Hepatocyte (in vitro differentiated cells): Measurements from ENCODE around the gene KMT2D. TPM values are rescaled to one million over a fixed set of nuclear protein-coding genes. Genes with fewer than 3 reads are reported as not detected.
A peak's percentile ranks its signal among the peaks of the same experiment; 100 is the strongest.

Experiments
- DNase-seq: peaks from one replicate; pipeline ENCODE4 v3.0.0-alpha.2; 2016; ENCODE audit warnings: low spot score
- H2AFZ ChIP-seq: fragments of 200-600 bp; sonication (generic); 2 replicates; pipeline ENCODE4 v1.6.0; 2016; ENCODE audit warnings: antibody characterized with exemption, mild to moderate bottlenecking
- H3K27ac ChIP-seq: fragments of 200-600 bp; sonication (generic); 2 replicates; pipeline ENCODE4 v1.5.1; 2016; ENCODE audit warnings: mild to moderate bottlenecking
- H3K27me3 ChIP-seq: fragments of 200-600 bp; sonication (generic); 2 replicates; pipeline ENCODE4 v1.6.1; 2016
- H3K36me3 ChIP-seq: fragments of 200-600 bp; sonication (generic); replicated peaks from 2 replicates; pipeline ENCODE4 v1.5.1; 2016; ENCODE audit warnings: low read depth; ENCODE audit not compliant: insufficient read depth
- H3K4me1 ChIP-seq: fragments of 200-600 bp; sonication (generic); 2 replicates; pipeline ENCODE4 v1.5.1; 2016; ENCODE audit warnings: mild to moderate bottlenecking, moderate library complexity; ENCODE audit not compliant: insufficient read depth
- H3K4me2 ChIP-seq: fragments of 200-600 bp; sonication (generic); 2 replicates; pipeline ENCODE4 v1.6.0; 2016
- H3K4me3 ChIP-seq: fragments of 200-600 bp; sonication (generic); 2 replicates; pipeline ENCODE4 v1.5.1; 2016; ENCODE audit warnings: mild to moderate bottlenecking
- H3K79me2 ChIP-seq: fragments of 200-600 bp; sonication (generic); 2 replicates; pipeline ENCODE4 v1.6.0; 2017; ENCODE audit warnings: mild to moderate bottlenecking
- H3K9me2 ChIP-seq: fragments of 200-600 bp; sonication (generic); replicated peaks from 2 replicates; pipeline ENCODE4 v1.6.0; 2017; ENCODE audit warnings: mild to moderate bottlenecking; ENCODE audit not compliant: insufficient read depth
- H3K9me3 ChIP-seq: fragments of 200-600 bp; sonication (generic); 2 replicates; pipeline ENCODE4 v1.5.1; 2016; ENCODE audit warnings: low read depth, mild to moderate bottlenecking
- H4K20me1 ChIP-seq: fragments of 200-600 bp; sonication (generic); 2 replicates; pipeline ENCODE4 v1.6.0; 2016; ENCODE audit warnings: mild to moderate bottlenecking; ENCODE audit not compliant: insufficient read depth, poor library complexity, severe bottlenecking
- EZH2 ChIP-seq: fragments of 200-600 bp; sonication (generic); IDR thresholded peaks from 2 replicates; pipeline ENCODE4 v1.6.1; 2016; ENCODE audit warnings: antibody characterized with exemption, mild to moderate bottlenecking, borderline replicate concordance
- EZH2phosphoT487 ChIP-seq: fragments of 200-600 bp; sonication (generic); IDR thresholded peaks from one replicate; pipeline ENCODE4 v1.6.1; 2018; ENCODE audit warnings: antibody characterized with exemption, mild to moderate bottlenecking, low read depth, moderate library complexity; ENCODE audit not compliant: unreplicated experiment, severe bottlenecking
- WGBS: methylation state at CpG from one replicate; pipeline ENCODE4 v1.1.6; 2016; ENCODE audit warnings: low lambda C conversion rate; ENCODE audit errors: missing lambda C conversion rate; 5-methylcytosine and 5-hydroxymethylcytosine counted together
- polyA plus RNA-seq: library from polyadenylated mRNA; unstranded; fragments of >200 nt; fragmentation: Nextera tagmentation; extraction: Ambion mirVana; gene quantifications from 2 replicates; pipeline ENCODE4 v1.2.1, GENCODE V29; 2016
- total RNA-seq: library from RNA; depleted of rRNA; stranded (reverse); fragments of >200 nt; gene quantifications from 2 replicates; pipeline ENCODE4 v1.2.3, GENCODE V29; 2014
- TF ChIP-seq, protein P1 (sequence below): fragments of 200-600 bp; sonication (generic); IDR thresholded peaks from 2 replicates; pipeline ENCODE4 v1.5.1; 2016; ENCODE audit warnings: antibody characterized with exemption, mild to moderate bottlenecking; ENCODE audit not compliant: poor library complexity

Gene KMT2D
- total and polyA plus RNA-seq, 2 experiments from 2014 or later, result 31.2 to 37.3 TPM

DNA sequence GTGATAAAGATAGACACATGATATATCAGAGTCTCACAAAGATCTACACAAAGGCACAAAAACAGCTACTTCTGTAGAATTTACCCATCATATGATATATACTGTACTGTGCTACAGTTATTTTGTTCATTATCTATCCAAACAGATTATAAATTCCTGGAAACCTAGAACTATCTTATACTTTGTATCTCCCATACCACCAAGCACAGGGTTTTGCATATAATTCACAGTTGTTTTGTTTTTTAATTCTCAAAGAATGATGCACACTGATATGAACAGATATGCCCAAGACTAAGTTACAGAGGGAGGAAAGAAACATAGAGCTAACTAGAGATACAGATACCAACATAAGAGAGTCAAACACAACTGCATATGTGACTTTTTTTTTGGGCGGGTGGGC is 45.4 kb downstream of the KMT2D start:
- Histone ChIP-seq H3K27ac (no peak overlapping the region), H3K27me3 (no peaks in the 10 kb centered on the region), H3K4me2 (no peak overlapping the region), H3K79me2 (peaks cover 20% of the 10 kb centered on the region), H3K9me2 (no peaks in the 10 kb centered on the region), H3K4me1 (peaks cover 16% of the 10 kb centered on the region), H4K20me1 (no peaks in the 10 kb centered on the region), H3K9me3 (no peaks in the 10 kb centered on the region), H2AFZ (no peak overlapping the region), H3K4me3 (no peak overlapping the region), H3K36me3 (no peaks in the 10 kb centered on the region)
- 88% methylated on average over 1 of the region's 1 CpG for WGBS
- TF ChIP-seq EZH2phosphoT487 (no peak), EZH2 (no peak)
- TF ChIP-seq, protein P1, sequence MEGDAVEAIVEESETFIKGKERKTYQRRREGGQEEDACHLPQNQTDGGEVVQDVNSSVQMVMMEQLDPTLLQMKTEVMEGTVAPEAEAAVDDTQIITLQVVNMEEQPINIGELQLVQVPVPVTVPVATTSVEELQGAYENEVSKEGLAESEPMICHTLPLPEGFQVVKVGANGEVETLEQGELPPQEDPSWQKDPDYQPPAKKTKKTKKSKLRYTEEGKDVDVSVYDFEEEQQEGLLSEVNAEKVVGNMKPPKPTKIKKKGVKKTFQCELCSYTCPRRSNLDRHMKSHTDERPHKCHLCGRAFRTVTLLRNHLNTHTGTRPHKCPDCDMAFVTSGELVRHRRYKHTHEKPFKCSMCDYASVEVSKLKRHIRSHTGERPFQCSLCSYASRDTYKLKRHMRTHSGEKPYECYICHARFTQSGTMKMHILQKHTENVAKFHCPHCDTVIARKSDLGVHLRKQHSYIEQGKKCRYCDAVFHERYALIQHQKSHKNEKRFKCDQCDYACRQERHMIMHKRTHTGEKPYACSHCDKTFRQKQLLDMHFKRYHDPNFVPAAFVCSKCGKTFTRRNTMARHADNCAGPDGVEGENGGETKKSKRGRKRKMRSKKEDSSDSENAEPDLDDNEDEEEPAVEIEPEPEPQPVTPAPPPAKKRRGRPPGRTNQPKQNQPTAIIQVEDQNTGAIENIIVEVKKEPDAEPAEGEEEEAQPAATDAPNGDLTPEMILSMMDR, result no peak
- no peak for DNase-seq

- 62% methylated on average over 1 of the region's 1 CpG for WGBS
- Histone ChIP-seq H3K4me3 (no peak overlapping the region), H3K9me3 (no peaks in the 10 kb centered on the region), H3K27me3 (no peaks in the 10 kb centered on the region), H3K4me1 (peaks cover 13% of the 10 kb centered on the region), H2AFZ (no peak overlapping the region), H3K27ac (no peak overlapping the region), H3K9me2 (no peaks in the 10 kb centered on the region), H3K36me3 (no peaks in the 10 kb centered on the region), H3K79me2 (peaks cover 20% of the 10 kb centered on the region), H4K20me1 (no peaks in the 10 kb centered on the region), H3K4me2 (no peak overlapping the region)
- TF ChIP-seq EZH2, result no peak
- no peak for TF ChIP-seq EZH2phosphoT487
- TF ChIP-seq, protein P1, result peak; percentile 12
- no peak for DNase-seq
Measured at GRCh38 chr12:49014547-49014946, 46.0 kb downstream of the KMT2D start.

- H3K79me2 ChIP-seq, result peaks cover 20% of the 10 kb centered on the region
- H3K9me3 ChIP-seq, result no peaks in the 10 kb centered on the region
- no peak overlapping the region for H3K27ac ChIP-seq
- H3K9me2 ChIP-seq, result no peaks in the 10 kb centered on the region
- H3K4me3 ChIP-seq, result no peak overlapping the region
- TF ChIP-seq, protein P1, result no peak
- no peak for TF ChIP-seq EZH2phosphoT487
- no peak for TF ChIP-seq EZH2
- no peak overlapping the region for H3K4me2 ChIP-seq
- DNase-seq, result no peak
- H2AFZ ChIP-seq, result no peak overlapping the region
- H3K36me3 ChIP-seq, result no peaks in the 10 kb centered on the region
- peaks cover 9% of the 10 kb centered on the region for H3K4me1 ChIP-seq
- 96% methylated on average over 3 of the region's 3 CpGs for WGBS
- H3K27me3 ChIP-seq, result no peaks in the 10 kb centered on the region
- H4K20me1 ChIP-seq, result no peaks in the 10 kb centered on the region
Measured at GRCh38 chr12:49013428-49013827, 47.2 kb downstream of the KMT2D start.

GRCh38 chr12:49012739-49013138 is 47.9 kb downstream of the KMT2D start:
- H3K4me1 ChIP-seq, result peaks cover 9% of the 10 kb centered on the region
- no peak overlapping the region for H3K27ac ChIP-seq
- no peaks in the 10 kb centered on the region for H3K9me3 ChIP-seq
- H3K27me3 ChIP-seq, result no peaks in the 10 kb centered on the region
- H3K4me2 ChIP-seq, result no peak overlapping the region
- H3K4me3 ChIP-seq, result no peak overlapping the region
- TF ChIP-seq, protein P1, result no peak
- TF ChIP-seq EZH2, result no peak
- no peak for TF ChIP-seq EZH2phosphoT487
- no peak overlapping the region for H2AFZ ChIP-seq
- no peaks in the 10 kb centered on the region for H3K36me3 ChIP-seq
- H4K20me1 ChIP-seq, result no peaks in the 10 kb centered on the region
- H3K79me2 ChIP-seq, result peaks cover 20% of the 10 kb centered on the region
- no peaks in the 10 kb centered on the region for H3K9me2 ChIP-seq
- DNase-seq, result no peak
